Stimulated activated naive CD8-positive, alpha-beta T cell treated with anti-CD3 and anti-CD28 coated beads, Interleukin-15, amount 100 ng/mL, for 72 hours (primary cell): Measurements from ENCODE around the gene AJAP1.
"Not testable (repeated sequence)": the region's sequence is repeated elsewhere in the genome, so short reads cannot be mapped to it uniquely, and the experiment has no call there.

Experiments
- ATAC-seq: fragments of 150-1000 bp; cut with Tn5 transposase; 2 replicates; pipeline ENCODE4 v1.10.0; 2021; ENCODE audit warnings: mild to moderate bottlenecking, moderate library complexity
- DNase-seq, 2 donors: peaks; one replicate each; pipeline ENCODE4 v3.0.0; 2021 to 2022
- H3K27ac Mint-ChIP-seq, 2 donors: one replicate each; pipeline ENCODE4 v1.8.0; 2022; ENCODE audit warnings: mild to moderate bottlenecking in 2 of 2, mixed read lengths in 2 of 2, moderate library complexity in 2 of 2
- H3K27me3 Mint-ChIP-seq: one replicate; pipeline ENCODE4 v1.8.0; 2022; ENCODE audit warnings: mixed read lengths
- H3K4me1 Mint-ChIP-seq: one replicate; pipeline ENCODE4 v1.8.0; 2022; ENCODE audit warnings: mild to moderate bottlenecking, mixed read lengths
- H3K4me3 Mint-ChIP-seq, 2 donors: one replicate each; pipeline ENCODE4 v1.8.0; 2022; ENCODE audit warnings: mild to moderate bottlenecking in 2 of 2, mixed read lengths in 2 of 2, moderate library complexity in 1 of 2
- H3K9me3 Mint-ChIP-seq, 2 donors: one replicate each; pipeline ENCODE4 v1.8.0; 2022; ENCODE audit warnings: mixed read lengths in 2 of 2

AJAP1 gene

GRCh38 chr1:4653796-4654725 lies at the start of gene AJAP1:
Gene AJAP1 (plus strand): TSS chr1:4654609. CDS start chr1:4655426, 817 bp downstream.
- Mint-ChIP-seq H3K27ac (peak within 1 kb of the TSS in 1 of 2 donors; percentile 59), H3K4me1 (peaks cover 5% of the 10 kb centered on the region), H3K27me3 (peaks cover 47% of the 10 kb centered on the region), H3K4me3 (peak within 1 kb of the TSS; percentile 15 to 35), H3K9me3 (no peaks in the 10 kb centered on the region)
- ATAC-seq (no peak), DNase-seq (no peak)

- Mint-ChIP-seq H3K4me3 (no peak overlapping the region), H3K27ac (no peak overlapping the region), H3K27me3 (peaks cover 65% of the 10 kb centered on the region), H3K9me3 (peaks cover 6 to 14% of the 10 kb centered on the region in 2 donors), H3K4me1 (no peaks in the 10 kb centered on the region)
- no peak for ATAC-seq
- DNase-seq: no peak
These were observed 49.3 kb upstream of the AJAP1 start for GRCh38 chr1:4605158-4605557.

- H3K4me1 Mint-ChIP-seq: no peaks in the 10 kb centered on the region
- ATAC-seq (no peak), DNase-seq (no peak)
- no peak overlapping the region for H3K4me3 Mint-ChIP-seq
- no peak overlapping the region for H3K27ac Mint-ChIP-seq
- peaks cover 12 to 28% of the 10 kb centered on the region in 2 donors for H3K9me3 Mint-ChIP-seq
- peaks cover 20% of the 10 kb centered on the region for H3K27me3 Mint-ChIP-seq
These were observed 42.7 kb upstream of the AJAP1 start for GRCh38 chr1:4611563-4612341.

- ATAC-seq (no peak), DNase-seq (no peak)
- peaks cover 12 to 26% of the 10 kb centered on the region in 2 donors for H3K9me3 Mint-ChIP-seq
- H3K4me3 Mint-ChIP-seq: no peak overlapping the region
- H3K4me1 Mint-ChIP-seq: no peaks in the 10 kb centered on the region
- H3K27me3 Mint-ChIP-seq: peaks cover 10% of the 10 kb centered on the region
- H3K27ac Mint-ChIP-seq: no peak overlapping the region
These were observed 41.4 kb upstream of the AJAP1 start for GRCh38 chr1:4612991-4613390.

- DNase-seq (no peak), ATAC-seq (no peak)
- Mint-ChIP-seq H3K27me3 (peaks cover 8% of the 10 kb centered on the region), H3K9me3 (peaks cover 8 to 18% of the 10 kb centered on the region in 2 donors), H3K27ac (no peak overlapping the region), H3K4me3 (no peak overlapping the region), H3K4me1 (no peaks in the 10 kb centered on the region)
These were observed 40.6 kb upstream of the AJAP1 start for GRCh38 chr1:4613606-4614370.

- Mint-ChIP-seq H3K9me3 (peaks cover 8 to 14% of the 10 kb centered on the region in 2 donors), H3K27ac (no peak overlapping the region), H3K27me3 (peaks cover 8% of the 10 kb centered on the region), H3K4me3 (no peak overlapping the region), H3K4me1 (no peaks in the 10 kb centered on the region)
- no peak for ATAC-seq
- no peak for DNase-seq
These were observed 39.9 kb upstream of the AJAP1 start for GRCh38 chr1:4614371-4615137.

GRCh38 chr1:4615138-4615470 lies 39.3 kb upstream of the AJAP1 start:
- H3K9me3 Mint-ChIP-seq: peaks cover 7 to 14% of the 10 kb centered on the region in 2 donors
- H3K27me3 Mint-ChIP-seq: peaks cover 8% of the 10 kb centered on the region
- no peak for DNase-seq
- H3K4me1 Mint-ChIP-seq: no peaks in the 10 kb centered on the region
- no peak overlapping the region for H3K4me3 Mint-ChIP-seq
- no peak overlapping the region for H3K27ac Mint-ChIP-seq
- no peak for ATAC-seq

GRCh38 chr1:4615501-4615900 lies 38.9 kb upstream of the AJAP1 start:
- no peaks in the 10 kb centered on the region for H3K4me1 Mint-ChIP-seq

GRCh38 chr1:4616831-4617465 lies 37.5 kb upstream of the AJAP1 start:
- Mint-ChIP-seq H3K4me1 (no peaks in the 10 kb centered on the region), H3K4me3 (no peak overlapping the region), H3K27ac (no peak overlapping the region), H3K27me3 (peaks cover 8% of the 10 kb centered on the region), H3K9me3 (no peaks in the 10 kb centered on the region)
- DNase-seq: no peak
- no peak for ATAC-seq

More at GRCh38 chr1:4615501-4615900, 38.9 kb upstream of the AJAP1 start:
- Mint-ChIP-seq H3K9me3 (peaks cover 3 to 10% of the 10 kb centered on the region in 2 donors), H3K4me3 (no peak overlapping the region), H3K27me3 (peaks cover 8% of the 10 kb centered on the region), H3K27ac (no peak overlapping the region)
- ATAC-seq (no peak), DNase-seq (no peak)

GRCh38 chr1:4617506-4617905 lies 36.9 kb upstream of the AJAP1 start:
- DNase-seq (no peak), ATAC-seq (no peak)
- H3K4me1 Mint-ChIP-seq: no peaks in the 10 kb centered on the region
- H3K27me3 Mint-ChIP-seq: peaks cover 3% of the 10 kb centered on the region
- H3K27ac Mint-ChIP-seq: no peak overlapping the region
- no peak overlapping the region for H3K4me3 Mint-ChIP-seq
- no peaks in the 10 kb centered on the region for H3K9me3 Mint-ChIP-seq

GRCh38 chr1:4618827-4619226 lies 35.6 kb upstream of the AJAP1 start:
- ATAC-seq, DNase-seq, H3K27me3 Mint-ChIP-seq, H3K4me3 Mint-ChIP-seq, H3K4me1 Mint-ChIP-seq, H3K9me3 Mint-ChIP-seq, H3K27ac Mint-ChIP-seq: not testable (repeated sequence)

- no peak overlapping the region for H3K27ac Mint-ChIP-seq
- DNase-seq (no peak), ATAC-seq (no peak)
- no peaks in the 10 kb centered on the region for H3K9me3 Mint-ChIP-seq
- H3K4me1 Mint-ChIP-seq: no peaks in the 10 kb centered on the region
- H3K4me3 Mint-ChIP-seq: no peak overlapping the region
- H3K27me3 Mint-ChIP-seq: peaks cover 7% of the 10 kb centered on the region
These were observed 32.8 kb upstream of the AJAP1 start for GRCh38 chr1:4621646-4622045.

GRCh38 chr1:4622821-4623220 lies 31.6 kb upstream of the AJAP1 start:
- ATAC-seq (no peak), DNase-seq (no peak)
- Mint-ChIP-seq H3K27me3 (peaks cover 7% of the 10 kb centered on the region), H3K9me3 (no peaks in the 10 kb centered on the region), H3K4me3 (no peak overlapping the region), H3K27ac (no peak overlapping the region), H3K4me1 (no peaks in the 10 kb centered on the region)

GRCh38 chr1:4624141-4624715 lies 30.2 kb upstream of the AJAP1 start:
- Mint-ChIP-seq H3K27me3 (peaks cover 15% of the 10 kb centered on the region), H3K4me3 (no peak overlapping the region), H3K27ac (no peak overlapping the region), H3K4me1 (no peaks in the 10 kb centered on the region), H3K9me3 (no peaks in the 10 kb centered on the region)
- DNase-seq: no peak
- ATAC-seq: no peak
